ENCODE data around the gene ESPNL. TPM values are rescaled to one million over a fixed set of nuclear protein-coding genes. Genes with fewer than 3 reads are reported as not detected.
A peak's percentile ranks its signal among the peaks of the same experiment; 100 is the strongest.

The ESPNL gene
- total RNA-seq, 2 donors from 2014 or later: 0.15 to 0.86 TPM

DNA sequence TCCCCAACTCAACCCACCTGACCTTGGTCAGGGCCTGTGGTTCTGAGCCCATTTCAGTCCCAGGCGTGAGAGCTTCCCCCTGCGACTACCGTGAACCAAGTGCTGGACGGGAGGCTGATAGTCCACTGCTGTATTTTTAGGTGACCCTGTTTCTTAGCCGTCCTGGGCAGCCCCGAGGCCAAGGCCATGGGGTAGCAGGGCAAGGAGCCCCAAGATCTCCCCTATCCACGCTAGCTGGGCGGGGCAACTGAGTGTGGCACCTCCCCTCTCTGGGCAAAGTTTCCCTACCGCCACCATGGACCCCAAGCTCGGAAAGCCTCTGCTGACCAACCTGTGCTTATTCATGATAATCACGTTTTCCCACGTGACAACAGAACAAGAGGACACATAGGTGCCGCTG is 37.7 kb downstream of the ESPNL start:
- no peaks in the 10 kb centered on the region for H3K4me1 ChIP-seq (ENCODE audit: control insufficient read depth, insufficient read depth, low read length)
- H3K9ac ChIP-seq (ENCODE audit: extremely low read depth, low read length, poor library complexity, severe bottlenecking): no peak overlapping the region
- H3K27me3 ChIP-seq (ENCODE audit: control insufficient read depth, insufficient read depth, low read length, poor library complexity, severe bottlenecking): no peaks in the 10 kb centered on the region
- Mint-ChIP-seq H3K36me3 (ENCODE audit: low read depth) (no peaks in the 10 kb centered on the region), H3K4me3 (no peak overlapping the region), H3K9me3 (no peaks in the 10 kb centered on the region), H3K27ac (no peak overlapping the region), H3K27me3 (ENCODE audit: insufficient read depth) (no peaks in the 10 kb centered on the region), H3K4me1 (no peaks in the 10 kb centered on the region)
- H3K27ac ChIP-seq (ENCODE audit: low read depth, low read length): no peak overlapping the region
- no peak for DNase-seq
- 94 to 98% methylated on average over 8 to 13 of the region's 13 CpGs for WGBS, 2 experiments (ENCODE audit: insufficient coverage in 1 of 2, insufficient read length in 1 of 2)
- H3K36me3 ChIP-seq (ENCODE audit: control insufficient read depth, insufficient read depth, low read length): no peaks in the 10 kb centered on the region
- no peak overlapping the region for H3K4me3 ChIP-seq (ENCODE audit: low read length)
- H3K9me3 ChIP-seq (ENCODE audit: control insufficient read depth, low read length): no peaks in the 10 kb centered on the region
- TF ChIP-seq, protein P1, sequence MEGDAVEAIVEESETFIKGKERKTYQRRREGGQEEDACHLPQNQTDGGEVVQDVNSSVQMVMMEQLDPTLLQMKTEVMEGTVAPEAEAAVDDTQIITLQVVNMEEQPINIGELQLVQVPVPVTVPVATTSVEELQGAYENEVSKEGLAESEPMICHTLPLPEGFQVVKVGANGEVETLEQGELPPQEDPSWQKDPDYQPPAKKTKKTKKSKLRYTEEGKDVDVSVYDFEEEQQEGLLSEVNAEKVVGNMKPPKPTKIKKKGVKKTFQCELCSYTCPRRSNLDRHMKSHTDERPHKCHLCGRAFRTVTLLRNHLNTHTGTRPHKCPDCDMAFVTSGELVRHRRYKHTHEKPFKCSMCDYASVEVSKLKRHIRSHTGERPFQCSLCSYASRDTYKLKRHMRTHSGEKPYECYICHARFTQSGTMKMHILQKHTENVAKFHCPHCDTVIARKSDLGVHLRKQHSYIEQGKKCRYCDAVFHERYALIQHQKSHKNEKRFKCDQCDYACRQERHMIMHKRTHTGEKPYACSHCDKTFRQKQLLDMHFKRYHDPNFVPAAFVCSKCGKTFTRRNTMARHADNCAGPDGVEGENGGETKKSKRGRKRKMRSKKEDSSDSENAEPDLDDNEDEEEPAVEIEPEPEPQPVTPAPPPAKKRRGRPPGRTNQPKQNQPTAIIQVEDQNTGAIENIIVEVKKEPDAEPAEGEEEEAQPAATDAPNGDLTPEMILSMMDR (conservative IDR thresholded peaks at IDR 0.05): no peak

- Histone ChIP-seq H3K27ac (ENCODE audit: low read depth, low read length) (no peak within 1 kb of the TSS), H3K9ac (ENCODE audit: extremely low read depth, low read length, poor library complexity, severe bottlenecking) (no peak within 1 kb of the TSS), H3K4me1 (ENCODE audit: control insufficient read depth, insufficient read depth, low read length) (no peaks in the 10 kb centered on the region), H3K36me3 (ENCODE audit: control insufficient read depth, insufficient read depth, low read length) (no peaks in the 10 kb centered on the region), H3K27me3 (ENCODE audit: control insufficient read depth, insufficient read depth, low read length, poor library complexity, severe bottlenecking) (no peaks in the 10 kb centered on the region), H3K4me3 (ENCODE audit: low read length) (no peak within 1 kb of the TSS), H3K9me3 (ENCODE audit: control insufficient read depth, low read length) (no peaks in the 10 kb centered on the region)
- no peaks in the 10 kb centered on the region for H3K9me3 Mint-ChIP-seq
- TF ChIP-seq, protein P1 (conservative IDR thresholded peaks at IDR 0.05): no peak
- no peak for DNase-seq
- 88% methylated on average over 22 of the region's 22 CpGs; no CpG with 5 or more reads in 1 of the 2 experiments for WGBS, 2 experiments (ENCODE audit: insufficient coverage in 1 of 2, insufficient read length in 1 of 2)
- no peak within 1 kb of the TSS for H3K27ac Mint-ChIP-seq
- no peaks in the 10 kb centered on the region for H3K27me3 Mint-ChIP-seq (ENCODE audit: insufficient read depth)
- H3K4me1 Mint-ChIP-seq: no peaks in the 10 kb centered on the region
- no peaks in the 10 kb centered on the region for H3K36me3 Mint-ChIP-seq (ENCODE audit: low read depth)
- H3K4me3 Mint-ChIP-seq: no peak within 1 kb of the TSS
Observed at GRCh38 chr2:238138331-238139195, 38.4 kb downstream of the ESPNL start, which contains the start of gene KLHL30. Gene KLHL30, plus strand, starts transcription at chr2:238138668. Its CDS starts 2,087 bp downstream, at chr2:238140755.

DNA sequence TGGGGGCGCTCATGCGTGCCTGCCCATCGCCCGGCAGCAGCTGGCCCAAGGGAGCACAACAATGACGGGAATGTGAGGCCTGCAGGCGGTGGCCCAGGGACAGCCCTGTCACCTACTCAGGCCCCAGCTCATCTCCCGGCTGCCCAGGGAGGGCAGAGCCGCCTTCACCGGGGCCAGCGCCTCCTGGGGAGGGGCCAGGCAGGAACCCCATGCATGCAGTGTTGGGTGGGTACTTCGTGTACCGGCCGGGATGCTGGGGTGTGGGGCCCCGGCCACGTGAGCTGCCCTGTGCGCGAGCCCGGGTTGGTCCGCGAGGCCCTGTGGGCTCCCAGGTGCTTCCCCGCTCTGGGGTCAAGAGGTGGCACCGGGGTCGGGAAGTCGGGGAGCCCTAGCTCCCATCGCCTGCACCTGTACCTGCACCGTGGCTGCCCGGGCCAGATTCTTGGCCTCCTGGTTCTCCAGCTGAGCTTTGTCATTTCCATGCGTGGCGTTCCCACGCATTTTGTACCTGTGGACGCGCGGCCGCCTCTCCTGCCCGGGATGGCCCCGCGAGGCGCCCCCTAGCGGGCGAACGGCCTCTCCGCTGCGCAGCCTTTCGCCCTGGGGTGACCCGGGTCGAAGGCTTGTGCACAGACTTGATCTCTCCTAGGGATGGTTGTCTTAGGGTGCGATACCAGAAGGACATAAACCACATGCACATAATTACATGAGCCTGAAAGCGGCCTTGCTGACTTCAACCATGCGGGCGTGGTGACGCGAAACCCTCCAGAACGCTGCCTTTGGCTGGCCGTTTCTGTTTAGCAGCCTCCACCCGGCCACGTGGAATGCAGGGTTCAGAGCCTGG is 39.3 kb downstream of the ESPNL start:
- Mint-ChIP-seq H3K27ac (no peak overlapping the region), H3K4me1 (no peaks in the 10 kb centered on the region), H3K36me3 (ENCODE audit: low read depth) (no peaks in the 10 kb centered on the region), H3K27me3 (ENCODE audit: insufficient read depth) (no peaks in the 10 kb centered on the region), H3K9me3 (no peaks in the 10 kb centered on the region), H3K4me3 (no peak overlapping the region)
- H3K27ac ChIP-seq (ENCODE audit: low read depth, low read length): no peak overlapping the region
- H3K4me1 ChIP-seq (ENCODE audit: control insufficient read depth, insufficient read depth, low read length): no peaks in the 10 kb centered on the region
- WGBS, 2 experiments (ENCODE audit: insufficient coverage in 1 of 2, insufficient read length in 1 of 2): 79 to 81% methylated on average over 42 to 56 of the region's 56 CpGs
- no peak overlapping the region for H3K4me3 ChIP-seq (ENCODE audit: low read length)
- peak; percentile 82 for DNase-seq
- no peaks in the 10 kb centered on the region for H3K36me3 ChIP-seq (ENCODE audit: control insufficient read depth, insufficient read depth, low read length)
- H3K9me3 ChIP-seq (ENCODE audit: control insufficient read depth, low read length): no peaks in the 10 kb centered on the region
- H3K9ac ChIP-seq (ENCODE audit: extremely low read depth, low read length, poor library complexity, severe bottlenecking): no peak overlapping the region
- TF ChIP-seq, protein P1 (conservative IDR thresholded peaks at IDR 0.05): peak; percentile 97
- no peaks in the 10 kb centered on the region for H3K27me3 ChIP-seq (ENCODE audit: control insufficient read depth, insufficient read depth, low read length, poor library complexity, severe bottlenecking)

Data from endodermal cell (in vitro differentiated cells).